RWPE1 (cell line): Measurements from ENCODE around the gene SEMA3A.

ENCODE experiments used
- CTCF ChIA-PET: fragments of 350-600 bp; sonication (Branson Sonifier 250); formaldehyde crosslinking; extraction: SDS; loops from one replicate; lab custom pipeline; 2021; lab: Yijun Ruan, JAX
- POLR2A ChIA-PET: fragments of 400-600 bp; formaldehyde crosslinking; extraction: SDS; loops from one replicate; lab custom pipeline; 2020; ENCODE audit warnings: antibody characterized with exemption; ENCODE audit not compliant: low non-redundant PET; lab: Yijun Ruan, JAX
- DNase-seq: peaks from one replicate; pipeline ENCODE4 v3.0.0; 2012; ENCODE audit warnings: low spot score
- H3K27ac ChIP-seq: fragments of 450-650 bp; 2 replicates; pipeline ENCODE4 v1.5.1; 2017
- TF ChIP-seq, protein P1 (sequence below): fragments of 450-650 bp; conservative IDR thresholded peaks from 2 replicates; pipeline ENCODE4 v1.5.1; 2017; ENCODE audit warnings: low read depth, mild to moderate bottlenecking

SEMA3A gene

DNA sequence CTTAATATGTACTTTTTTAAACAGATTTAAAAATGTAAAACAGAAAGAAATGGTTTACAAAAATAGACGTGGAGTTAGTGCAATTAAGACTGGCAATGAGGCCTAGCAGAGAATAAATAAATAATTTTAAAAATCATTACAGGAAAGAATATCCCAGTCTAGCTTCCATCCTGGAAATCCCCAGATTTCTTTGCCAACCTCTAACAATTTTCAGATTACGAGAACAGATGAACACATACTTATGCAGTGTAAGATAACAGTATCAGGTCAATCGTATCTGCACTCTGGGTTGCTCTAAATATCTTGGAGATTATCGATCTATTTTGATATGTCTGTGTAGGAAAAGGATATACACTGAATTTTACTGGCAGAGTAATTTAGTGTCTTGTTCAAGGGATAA lies 210.5 kb downstream of the SEMA3A start:
- ChIA-PET POLR2A (no interaction called here), CTCF (no interaction called here)
- H3K27ac ChIP-seq = no peak overlapping the region
- TF ChIP-seq, protein P1, sequence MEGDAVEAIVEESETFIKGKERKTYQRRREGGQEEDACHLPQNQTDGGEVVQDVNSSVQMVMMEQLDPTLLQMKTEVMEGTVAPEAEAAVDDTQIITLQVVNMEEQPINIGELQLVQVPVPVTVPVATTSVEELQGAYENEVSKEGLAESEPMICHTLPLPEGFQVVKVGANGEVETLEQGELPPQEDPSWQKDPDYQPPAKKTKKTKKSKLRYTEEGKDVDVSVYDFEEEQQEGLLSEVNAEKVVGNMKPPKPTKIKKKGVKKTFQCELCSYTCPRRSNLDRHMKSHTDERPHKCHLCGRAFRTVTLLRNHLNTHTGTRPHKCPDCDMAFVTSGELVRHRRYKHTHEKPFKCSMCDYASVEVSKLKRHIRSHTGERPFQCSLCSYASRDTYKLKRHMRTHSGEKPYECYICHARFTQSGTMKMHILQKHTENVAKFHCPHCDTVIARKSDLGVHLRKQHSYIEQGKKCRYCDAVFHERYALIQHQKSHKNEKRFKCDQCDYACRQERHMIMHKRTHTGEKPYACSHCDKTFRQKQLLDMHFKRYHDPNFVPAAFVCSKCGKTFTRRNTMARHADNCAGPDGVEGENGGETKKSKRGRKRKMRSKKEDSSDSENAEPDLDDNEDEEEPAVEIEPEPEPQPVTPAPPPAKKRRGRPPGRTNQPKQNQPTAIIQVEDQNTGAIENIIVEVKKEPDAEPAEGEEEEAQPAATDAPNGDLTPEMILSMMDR = no peak
- no peak for DNase-seq

DNA sequence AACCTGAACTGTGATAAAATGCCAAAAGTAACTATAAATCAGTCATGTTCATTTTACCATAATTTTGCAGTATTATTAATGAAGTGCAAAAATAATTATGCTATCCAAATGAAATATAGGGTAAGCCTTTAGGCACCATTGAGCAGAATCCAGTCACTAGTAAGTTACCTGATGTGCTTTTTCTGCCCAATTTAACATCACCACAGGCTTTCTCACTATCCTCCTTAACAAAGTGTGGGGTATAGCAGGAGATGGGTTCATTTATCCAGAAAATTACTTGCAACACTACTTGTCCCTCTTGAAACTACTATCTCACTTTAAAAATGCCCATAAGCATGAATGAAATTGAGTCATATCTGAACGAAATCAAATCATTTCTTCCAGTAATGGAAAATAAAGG lies 211.0 kb downstream of the SEMA3A start:
- CTCF ChIA-PET = interaction anchor here (0.6 kb wide), 2 partner anchors 27 to 877 kb away, joined by 3 read pairs; no protein-coding TSS in a partner anchor
- TF ChIP-seq, protein P1 = no peak
- DNase-seq = no peak
- POLR2A ChIA-PET = no interaction called here
- H3K27ac ChIP-seq = no peak overlapping the region

DNA sequence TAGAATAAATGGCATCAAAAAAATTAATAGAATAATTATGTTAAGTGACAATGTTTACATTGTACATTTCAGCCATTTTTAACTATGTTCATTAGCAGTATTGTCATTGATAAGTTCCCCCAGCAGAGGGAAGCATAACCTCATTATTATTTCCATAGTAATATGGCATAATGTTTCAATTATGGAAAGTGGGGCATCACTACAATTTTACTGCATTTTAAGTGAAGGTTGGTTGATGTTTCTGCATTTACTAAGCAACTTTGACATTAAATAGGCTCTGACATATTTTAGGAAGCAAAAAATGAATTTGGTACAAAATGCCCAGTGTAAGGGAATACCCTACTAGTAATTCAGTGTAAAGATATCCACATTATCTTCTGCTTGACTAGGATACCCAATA lies 218.3 kb downstream of the SEMA3A start:
- ChIA-PET CTCF (no interaction called here), POLR2A (no interaction called here)
- DNase-seq = peak; percentile 28
- H3K27ac ChIP-seq = no peak overlapping the region
- TF ChIP-seq, protein P1 = peak; percentile 72

DNA sequence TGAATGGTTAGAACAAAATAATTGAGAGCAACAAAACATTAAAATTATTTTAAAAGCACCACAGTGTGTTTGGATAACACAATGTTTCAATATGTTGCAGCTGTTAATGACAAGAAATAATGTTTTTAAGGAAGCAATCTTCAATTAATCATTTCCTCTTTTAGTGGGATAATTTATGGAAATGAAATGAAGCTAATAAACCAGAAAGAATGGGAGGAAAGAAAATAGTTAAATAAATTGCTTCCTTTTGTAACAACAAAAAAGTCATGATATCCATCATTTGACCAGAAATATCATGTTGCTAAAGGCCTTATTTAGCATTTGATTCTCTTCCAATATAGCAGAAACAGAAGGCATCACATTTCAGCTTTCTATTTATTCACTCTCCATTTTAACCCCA lies 224.5 kb downstream of the SEMA3A start:
- CTCF ChIA-PET = no interaction called here
- H3K27ac ChIP-seq = no peak overlapping the region
- DNase-seq = no peak
- TF ChIP-seq, protein P1 = no peak
- POLR2A ChIA-PET = no interaction called here

- TF ChIP-seq, protein P1 = no peak
- DNase-seq = no peak
- POLR2A ChIA-PET = no interaction called here
- H3K27ac ChIP-seq = no peak overlapping the region
- CTCF ChIA-PET = interaction anchor here (0.9 kb wide), 1 partner anchor 78 kb away, joined by 3 read pairs; no protein-coding TSS in a partner anchor
Observed at GRCh38 chr7:83964318-83964717, 230.3 kb downstream of the SEMA3A start.

DNA sequence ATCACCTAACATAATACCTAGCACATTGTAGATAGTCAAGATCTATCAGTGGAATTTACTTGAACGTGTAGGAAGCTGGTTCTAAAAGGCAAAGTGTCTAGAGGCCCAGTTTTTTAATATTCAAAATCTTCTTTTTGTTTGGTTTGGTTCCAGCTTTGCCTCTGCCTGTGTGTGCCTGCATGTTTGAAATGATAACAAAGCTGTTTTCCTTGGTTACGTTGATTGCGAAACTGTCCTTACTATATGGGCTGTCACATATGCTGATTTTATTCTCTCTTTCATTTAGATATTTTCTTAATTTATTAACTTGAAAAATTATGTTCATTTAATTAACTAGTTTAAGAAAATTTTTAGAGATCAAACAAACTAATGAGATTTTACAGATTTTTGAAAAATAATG lies 237.3 kb downstream of the SEMA3A start:
- CTCF ChIA-PET = interaction anchor here (0.6 kb wide), 1 partner anchor 26 kb away, joined by 3 read pairs; no protein-coding TSS in a partner anchor

More for the DNA sequence above, 237.3 kb downstream of the SEMA3A start:
- no peak overlapping the region for H3K27ac ChIP-seq
- DNase-seq = no peak
- TF ChIP-seq, protein P1 = no peak
- POLR2A ChIA-PET = no interaction called here
